GM10248 (cell line): ENCODE measurements around the gene SBNO2.

Source experiments
- CTCF ChIA-PET: fragments of 300-600 bp; sonication (Branson Sonifier 250); formaldehyde crosslinking; extraction: SDS; loops from one replicate; lab custom pipeline; 2021; ENCODE audit warnings: antibody characterized with exemption; lab: Yijun Ruan, JAX
- POLR2A ChIA-PET: fragments of 350-650 bp; sonication (Branson Sonifier 250); formaldehyde crosslinking; extraction: SDS; loops from one replicate; lab custom pipeline; 2020; ENCODE audit warnings: antibody characterized with exemption; lab: Yijun Ruan, JAX
- DNase-seq: peaks from one replicate; pipeline ENCODE4 v3.0.0; 2012; ENCODE audit errors: extremely low spot score
- TF ChIP-seq, protein P1 (sequence below): IDR thresholded peaks from 2 replicates; pipeline ENCODE4 v1.5.1; 2012; ENCODE audit warnings: mild to moderate bottlenecking, low read depth; ENCODE audit errors: extremely low read depth, missing control alignments, control extremely low read depth

The SBNO2 gene

DNA sequence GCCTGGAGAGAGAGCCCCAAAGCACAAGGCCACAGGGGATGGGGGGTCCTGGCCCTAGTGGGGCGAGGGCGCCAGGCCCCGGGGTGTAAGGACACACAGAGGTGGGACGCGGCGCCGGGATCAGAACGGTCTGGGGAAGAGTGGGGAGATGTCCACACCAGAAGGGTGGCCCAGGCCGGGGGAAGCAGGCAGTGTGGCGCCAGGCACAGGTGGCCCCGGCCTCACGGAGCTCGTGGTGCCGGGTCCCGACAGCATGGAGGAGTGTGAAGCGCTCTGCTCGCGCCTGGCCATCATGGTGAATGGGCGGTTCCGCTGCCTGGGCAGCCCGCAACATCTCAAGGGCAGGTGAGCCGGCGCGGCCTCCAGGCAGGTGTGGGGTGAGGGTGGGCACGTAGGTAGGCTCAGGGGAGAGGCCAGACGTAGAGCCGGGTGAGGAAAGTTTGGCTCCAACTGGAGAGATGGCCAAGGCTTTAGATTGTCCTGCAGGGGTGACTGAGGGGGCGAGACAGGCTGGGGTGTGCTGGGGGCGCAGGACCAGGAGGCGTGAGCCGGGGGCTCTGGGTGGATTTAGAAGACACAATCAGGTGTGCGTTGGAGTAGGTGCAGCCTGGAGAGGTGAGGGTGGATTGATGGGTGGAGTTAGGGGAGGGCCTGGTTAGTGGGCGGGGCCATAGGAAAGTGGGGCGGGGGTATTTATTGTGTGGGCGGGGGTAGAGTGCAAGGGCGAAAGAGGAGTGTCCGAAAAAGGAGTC is 110.0 kb downstream of the SBNO2 start:
- TF ChIP-seq, protein P1, sequence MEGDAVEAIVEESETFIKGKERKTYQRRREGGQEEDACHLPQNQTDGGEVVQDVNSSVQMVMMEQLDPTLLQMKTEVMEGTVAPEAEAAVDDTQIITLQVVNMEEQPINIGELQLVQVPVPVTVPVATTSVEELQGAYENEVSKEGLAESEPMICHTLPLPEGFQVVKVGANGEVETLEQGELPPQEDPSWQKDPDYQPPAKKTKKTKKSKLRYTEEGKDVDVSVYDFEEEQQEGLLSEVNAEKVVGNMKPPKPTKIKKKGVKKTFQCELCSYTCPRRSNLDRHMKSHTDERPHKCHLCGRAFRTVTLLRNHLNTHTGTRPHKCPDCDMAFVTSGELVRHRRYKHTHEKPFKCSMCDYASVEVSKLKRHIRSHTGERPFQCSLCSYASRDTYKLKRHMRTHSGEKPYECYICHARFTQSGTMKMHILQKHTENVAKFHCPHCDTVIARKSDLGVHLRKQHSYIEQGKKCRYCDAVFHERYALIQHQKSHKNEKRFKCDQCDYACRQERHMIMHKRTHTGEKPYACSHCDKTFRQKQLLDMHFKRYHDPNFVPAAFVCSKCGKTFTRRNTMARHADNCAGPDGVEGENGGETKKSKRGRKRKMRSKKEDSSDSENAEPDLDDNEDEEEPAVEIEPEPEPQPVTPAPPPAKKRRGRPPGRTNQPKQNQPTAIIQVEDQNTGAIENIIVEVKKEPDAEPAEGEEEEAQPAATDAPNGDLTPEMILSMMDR = no peak
- CTCF ChIA-PET = interaction anchor here (0.7 to 3.0 kb wide), 13 partner anchors 9 to 129 kb away, joined by 3 to 15 read pairs (median 4); no protein-coding TSS in a partner anchor
- DNase-seq = no peak
- POLR2A ChIA-PET = no interaction called here

DNA sequence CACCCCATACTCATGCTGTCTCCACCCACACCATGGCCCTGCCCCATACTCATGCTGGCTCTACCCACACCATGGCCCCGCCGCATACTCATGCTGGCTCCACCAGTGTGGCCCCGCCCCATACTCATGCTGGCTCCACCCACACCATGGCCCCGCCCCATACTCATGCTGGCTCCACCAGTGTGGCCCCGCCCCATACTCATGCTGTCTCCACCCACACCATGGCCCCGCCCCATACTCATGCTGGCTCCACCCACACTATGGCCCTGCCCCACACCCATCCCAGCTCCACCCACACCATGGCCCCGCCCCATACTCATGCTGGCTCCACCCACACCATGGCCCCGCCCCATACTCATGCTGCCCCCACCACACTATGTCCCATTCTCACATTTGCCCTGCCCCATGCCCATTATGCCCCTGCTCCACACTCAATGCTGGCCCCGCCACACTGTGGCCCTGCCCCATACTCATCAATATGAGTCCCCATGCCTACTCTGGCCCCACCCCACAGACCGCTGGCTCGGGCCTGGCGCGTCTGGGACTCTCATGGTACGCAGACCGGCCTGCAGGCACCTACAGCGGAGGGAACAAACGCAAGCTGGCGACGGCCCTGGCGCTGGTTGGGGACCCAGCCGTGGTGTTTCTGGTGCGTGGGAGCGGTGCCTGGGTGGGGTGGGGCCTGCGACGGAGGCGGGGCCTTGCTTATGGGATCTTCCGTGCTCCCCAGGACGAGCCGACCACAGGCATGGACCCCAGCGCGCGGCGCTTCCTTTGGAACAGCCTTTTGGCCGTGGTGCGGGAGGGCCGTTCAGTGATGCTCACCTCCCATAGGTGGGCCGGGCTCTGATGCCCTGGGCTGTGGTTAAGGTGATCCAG is 110.8 kb downstream of the SBNO2 start:
- CTCF ChIA-PET = interaction anchor here (1.2 kb wide), 1 partner anchor 18 kb away, joined by 3 read pairs; no protein-coding TSS in a partner anchor
- POLR2A ChIA-PET = no interaction called here

DNA sequence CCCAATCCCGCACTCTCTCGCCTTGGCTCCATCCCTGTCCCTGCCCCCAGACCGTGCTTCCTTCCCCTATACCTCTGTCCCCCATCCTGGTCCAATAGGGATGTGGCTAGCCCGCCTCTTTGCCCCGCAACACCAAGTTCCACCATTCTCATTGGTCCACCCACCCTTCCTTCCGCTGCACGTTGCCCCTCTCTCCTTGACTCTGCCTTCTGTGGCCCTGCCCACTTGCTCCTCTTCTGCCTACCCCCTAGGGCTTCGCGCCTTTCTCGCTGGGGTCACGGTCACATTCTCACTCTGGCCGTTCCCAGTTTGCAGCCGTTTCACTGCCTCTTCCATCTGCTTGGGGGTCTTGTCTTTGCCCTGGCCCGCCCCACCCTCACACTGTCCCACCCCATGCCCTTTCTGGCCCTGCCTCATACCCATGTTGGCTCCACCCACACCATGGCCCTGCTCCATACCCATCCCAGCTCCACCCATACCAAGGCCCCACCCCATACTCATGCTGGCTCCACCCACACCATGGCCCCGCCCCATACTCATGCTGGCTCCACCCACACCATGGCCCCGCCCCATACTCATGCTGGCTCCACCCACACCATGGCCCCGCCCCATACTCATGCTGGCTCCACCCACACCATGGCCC is 111.6 kb downstream of the SBNO2 start:
- ChIA-PET CTCF (interaction anchor here (1.2 kb wide), 1 partner anchor 19 kb away, joined by 3 read pairs; no protein-coding TSS in a partner anchor), POLR2A (no interaction called here)
- TF ChIP-seq, protein P1 = no peak
- peak; percentile 63 for DNase-seq

More for the DNA sequence above, 110.8 kb downstream of the SBNO2 start:
- TF ChIP-seq, protein P1 = no peak
- peak; percentile 58 for DNase-seq

DNA sequence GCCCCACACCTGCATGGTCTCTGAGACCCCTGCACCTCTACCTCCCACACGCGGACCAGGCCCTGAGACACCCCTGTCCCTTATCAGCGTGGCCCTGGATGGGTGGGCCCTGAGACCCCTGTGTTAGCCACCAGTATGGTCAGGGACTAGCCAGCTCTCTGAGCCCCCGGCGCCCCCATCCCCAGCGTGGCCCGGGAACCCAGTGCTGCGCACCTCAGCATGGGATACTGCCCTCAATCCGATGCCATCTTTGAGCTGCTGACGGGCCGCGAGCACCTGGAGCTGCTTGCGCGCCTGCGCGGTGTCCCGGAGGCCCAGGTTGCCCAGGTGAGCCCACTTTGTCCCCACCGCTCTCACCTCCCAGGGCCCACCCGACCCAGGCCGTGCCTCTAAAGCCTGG is 112.1 kb downstream of the SBNO2 start:
- POLR2A ChIA-PET = interaction anchor here (0.6 kb wide), 1 partner anchor 207 kb away, joined by 3 read pairs; the partner anchor contains the start of gene CIRBP
- no peak for DNase-seq
- CTCF ChIA-PET = interaction anchor here (1.2 kb wide), 1 partner anchor 19 kb away, joined by 3 read pairs; no protein-coding TSS in a partner anchor

DNA sequence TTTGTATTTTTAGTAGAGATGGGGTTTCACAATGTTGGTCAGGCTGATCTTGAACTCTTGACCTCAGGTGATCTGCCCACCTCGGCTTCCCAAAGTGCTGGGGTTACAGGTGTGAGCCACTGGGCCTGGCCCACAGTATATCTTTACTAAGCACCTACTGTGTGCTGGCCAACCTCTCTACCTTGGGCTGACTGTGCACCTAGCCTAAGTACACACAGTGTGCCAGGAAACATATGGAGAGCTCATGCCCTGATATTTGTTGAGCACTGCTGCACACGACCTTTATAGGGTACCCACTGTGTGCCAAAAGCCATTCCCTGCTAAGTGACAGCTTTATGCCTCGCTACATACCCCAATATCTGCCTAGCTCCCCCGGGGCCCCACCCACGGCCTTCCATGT is 113.4 kb downstream of the SBNO2 start:
- TF ChIP-seq, protein P1 = no peak
- CTCF ChIA-PET = no interaction called here
- DNase-seq = no peak
- POLR2A ChIA-PET = no interaction called here

More for the DNA sequence above, 112.1 kb downstream of the SBNO2 start:
- TF ChIP-seq, protein P1 = no peak
